AG04450 (cell line): ENCODE results near the gene PEX11B. TPM values are rescaled to one million over a fixed set of nuclear protein-coding genes. Genes with fewer than 3 reads are reported as not detected.
"Not testable (repeated sequence)": the region's sequence is repeated elsewhere in the genome, so short reads cannot be mapped to it uniquely, and the experiment has no call there.

Experiments
- CTCF ChIA-PET: fragments of 300-600, 350-600 bp; formaldehyde crosslinking; extraction: SDS; loops from one replicate; lab custom pipeline; 2022; ENCODE audit warnings: antibody characterized with exemption, inconsistent platforms; lab: Charles Lee
- POLR2A ChIA-PET: fragments of 350-600 bp; formaldehyde crosslinking; extraction: SDS; loops from one replicate; lab custom pipeline; 2021; ENCODE audit warnings: antibody characterized with exemption, inconsistent platforms; lab: Yijun Ruan, JAX
- DNase-seq: peaks from one replicate; pipeline ENCODE4 v3.0.0-alpha.2; 2011; ENCODE audit warnings: low read depth, low spot score
- H3K27ac ChIP-seq: one replicate; pipeline ENCODE4 v1.5.1; 2012; ENCODE audit warnings: low read depth, low read length, control low read depth
- H3K27me3 ChIP-seq: one replicate; pipeline ENCODE4 v1.6.0; 2012; ENCODE audit warnings: low read length; ENCODE audit not compliant: control insufficient read depth, insufficient read depth
- H3K4me3 ChIP-seq: 2 replicates; pipeline ENCODE4 v1.5.1; 2011; ENCODE audit warnings: mild to moderate bottlenecking, low read depth, low read length, control low read depth
- H3K9me3 ChIP-seq: 2 replicates; pipeline ENCODE4 v1.5.1; 2012; ENCODE audit warnings: low read length; ENCODE audit not compliant: control insufficient read depth, insufficient read depth
- CTCF ChIP-seq: IDR thresholded peaks from 2 replicates; pipeline ENCODE4 v1.5.1; 2011; ENCODE audit warnings: low read depth, low read length, control low read depth, inconsistent platforms
- polyA plus RNA-seq: library from polyadenylated mRNA; depleted of rRNA; stranded (reverse); fragments of >200 nt; gene quantifications from 2 replicates; pipeline ENCODE4 v1.2.3, GENCODE V29; 2011

Gene PEX11B
- polyA plus RNA-seq, 1 experiment, result 51.1 TPM

GRCh38 chr1:145936247-145936646 lies 17.7 kb upstream of the PEX11B start:
- Histone ChIP-seq H3K4me3 (no peak overlapping the region), H3K27me3 (no peaks in the 10 kb centered on the region), H3K27ac (no peak overlapping the region), H3K9me3 (no peaks in the 10 kb centered on the region)
- no peak for DNase-seq
- POLR2A ChIA-PET, result interaction anchor here (1.1 kb wide), 1 partner anchor 9 kb away, joined by 4 read pairs; the partner anchor contains the start of gene RBM8A
- TF ChIP-seq CTCF, result no peak
- CTCF ChIA-PET, result interaction anchor here (1.1 to 2.4 kb wide), 2 partner anchors 10 to 27 kb away, joined by 3 to 6 read pairs; partner anchors contain the start of gene ITGA10

- H3K4me3 ChIP-seq, result no peak overlapping the region
- no peak for DNase-seq
- ChIA-PET POLR2A (interaction anchor here (1.1 kb wide), 1 partner anchor 8 kb away, joined by 4 read pairs; the partner anchor contains the start of gene RBM8A), CTCF (interaction anchor here (1.1 kb wide), 1 partner anchor 9 kb away, joined by 3 read pairs; no protein-coding TSS in a partner anchor)
- no peak overlapping the region for H3K27ac ChIP-seq
- no peaks in the 10 kb centered on the region for H3K27me3 ChIP-seq
- H3K9me3 ChIP-seq, result no peaks in the 10 kb centered on the region
- TF ChIP-seq CTCF, result no peak
Measured at GRCh38 chr1:145935708-145936107, 17.2 kb upstream of the PEX11B start.

GRCh38 chr1:145932522-145933009 lies 14.0 kb upstream of the PEX11B start:
- POLR2A ChIA-PET, H3K27me3 ChIP-seq, H3K27ac ChIP-seq, DNase-seq, H3K9me3 ChIP-seq, H3K4me3 ChIP-seq: not testable (repeated sequence)
- CTCF ChIA-PET, result interaction anchor here (0.6 kb wide), 1 partner anchor 10 kb away, joined by 3 read pairs; no protein-coding TSS in a partner anchor

GRCh38 chr1:145927916-145928643 lies 9.6 kb upstream of the PEX11B start:
- peak overlapping the region; percentile 80 for H3K27ac ChIP-seq
- TF ChIP-seq CTCF, result no peak
- CTCF ChIA-PET, result interaction anchor here (0.6 to 2.2 kb wide), 19 partner anchors 9 to 201 kb away, joined by 3 to 17 read pairs (median 4); partner anchors contain the start of genes ANKRD34A, NUDT17, PEX11B and PIAS3
- no peaks in the 10 kb centered on the region for H3K27me3 ChIP-seq
- no peaks in the 10 kb centered on the region for H3K9me3 ChIP-seq
- DNase-seq, result no peak
- POLR2A ChIA-PET, result interaction anchor here (0.9 to 2.7 kb wide), 13 partner anchors 8 to 83 kb away, joined by 3 to 21 read pairs (median 8); partner anchors contain the start of genes ANKRD34A, LIX1L, NUDT17 and PEX11B
- H3K4me3 ChIP-seq, result peak overlapping the region; percentile 85

- ChIA-PET POLR2A (interaction anchor here (0.6 to 2.7 kb wide), 14 partner anchors 8 to 82 kb away, joined by 3 to 21 read pairs (median 6); partner anchors contain the start of genes ANKRD34A, LIX1L, NUDT17 and PEX11B), CTCF (interaction anchor here (0.6 to 2.2 kb wide), 23 partner anchors 8 to 201 kb away, joined by 3 to 17 read pairs (median 4); partner anchors contain the start of genes ANKRD34A, NUDT17, PEX11B and PIAS3)
- peak; percentile 95 for DNase-seq
- H3K27ac ChIP-seq, result peak within 1 kb of the TSS; percentile 80
- peak within 1 kb of the TSS; percentile 85 for H3K4me3 ChIP-seq
- H3K27me3 ChIP-seq, result no peaks in the 10 kb centered on the region
- H3K9me3 ChIP-seq, result no peaks in the 10 kb centered on the region
- peak; percentile 68 for TF ChIP-seq CTCF
Measured at GRCh38 chr1:145927063-145927886, 8.8 kb upstream of the PEX11B start, which contains the start of gene RBM8A. RBM8A (minus strand) TSS chr1:145927484; CDS start chr1:145927426, 58 bp downstream.
